GM21576 (cell line): Measurements from ENCODE around the gene LAMB1.
A peak's percentile ranks its signal among the peaks of the same experiment; 100 is the strongest.

Experiments used
- ATAC-seq: cut with Tn5 transposase; IDR thresholded peaks from one replicate; pipeline ENCODE4 v1.9.1; 2021; ENCODE audit warnings: mild to moderate bottlenecking, moderate library complexity; ENCODE audit not compliant: unreplicated experiment

The LAMB1 gene

GRCh38 chr7:107949443-107949935 lies 53.5 kb downstream of the LAMB1 start:
- no peak for ATAC-seq

- ATAC-seq, result no peak
Observed at GRCh38 chr7:107948645-107949442, 54.1 kb downstream of the LAMB1 start.

GRCh38 chr7:107946881-107947280 lies 56.1 kb downstream of the LAMB1 start:
- no peak for ATAC-seq

GRCh38 chr7:107946451-107946850 lies 56.5 kb downstream of the LAMB1 start:
- ATAC-seq, result no peak

- ATAC-seq, result no peak
Observed at GRCh38 chr7:107945332-107945731, 57.6 kb downstream of the LAMB1 start.

- ATAC-seq, result no peak
Observed at GRCh38 chr7:107944411-107945169, 58.4 kb downstream of the LAMB1 start.

GRCh38 chr7:107943018-107943417 lies 59.9 kb downstream of the LAMB1 start:
- no peak for ATAC-seq

- ATAC-seq, result no peak
Observed at GRCh38 chr7:107940951-107941350, 62.0 kb downstream of the LAMB1 start.

- no peak for ATAC-seq
Observed at GRCh38 chr7:107939573-107940489, 63.1 kb downstream of the LAMB1 start.

GRCh38 chr7:107938456-107939250 lies 64.3 kb downstream of the LAMB1 start:
- no peak for ATAC-seq

- ATAC-seq, result no peak
Observed at GRCh38 chr7:107937531-107937930, 65.4 kb downstream of the LAMB1 start.

- no peak for ATAC-seq
Observed at GRCh38 chr7:107936312-107936711, 66.6 kb downstream of the LAMB1 start.

GRCh38 chr7:107934991-107935770 lies 67.8 kb downstream of the LAMB1 start:
- ATAC-seq, result no peak

GRCh38 chr7:107933386-107934013 lies 69.5 kb downstream of the LAMB1 start:
- no peak for ATAC-seq

GRCh38 chr7:107932805-107933204 lies 70.2 kb downstream of the LAMB1 start:
- ATAC-seq, result no peak

GRCh38 chr7:107931740-107932515 lies 71.0 kb downstream of the LAMB1 start:
- ATAC-seq, result no peak

GRCh38 chr7:107926481-107926880 lies 76.5 kb downstream of the LAMB1 start:
- ATAC-seq, result no peak

- ATAC-seq, result peak; percentile 94
Observed at GRCh38 chr7:107924841-107925504, 78.0 kb downstream of the LAMB1 start.
